ENCODE results near the gene VSTM4.

DNA sequence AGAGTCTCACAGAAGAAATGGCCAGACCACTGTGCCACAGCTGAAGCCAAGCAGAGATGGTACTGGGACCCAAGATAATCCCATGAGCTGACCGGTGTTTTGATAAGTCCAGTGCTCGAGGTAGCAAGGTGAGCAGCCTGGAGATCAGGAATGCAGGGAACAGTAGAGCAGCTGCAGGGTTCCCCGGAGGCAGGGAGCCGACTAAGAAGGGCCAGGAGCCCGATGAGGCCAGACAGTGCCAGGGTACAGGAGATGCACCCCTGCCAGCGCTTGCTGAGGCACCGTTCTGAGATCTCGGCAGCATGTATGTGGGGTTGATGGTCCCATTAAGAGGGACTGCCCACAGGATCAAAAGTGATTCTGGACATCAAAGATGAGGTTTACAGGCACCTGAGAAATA lies 47.1 kb downstream of the VSTM4 start:
- TF ChIP-seq, protein P1, sequence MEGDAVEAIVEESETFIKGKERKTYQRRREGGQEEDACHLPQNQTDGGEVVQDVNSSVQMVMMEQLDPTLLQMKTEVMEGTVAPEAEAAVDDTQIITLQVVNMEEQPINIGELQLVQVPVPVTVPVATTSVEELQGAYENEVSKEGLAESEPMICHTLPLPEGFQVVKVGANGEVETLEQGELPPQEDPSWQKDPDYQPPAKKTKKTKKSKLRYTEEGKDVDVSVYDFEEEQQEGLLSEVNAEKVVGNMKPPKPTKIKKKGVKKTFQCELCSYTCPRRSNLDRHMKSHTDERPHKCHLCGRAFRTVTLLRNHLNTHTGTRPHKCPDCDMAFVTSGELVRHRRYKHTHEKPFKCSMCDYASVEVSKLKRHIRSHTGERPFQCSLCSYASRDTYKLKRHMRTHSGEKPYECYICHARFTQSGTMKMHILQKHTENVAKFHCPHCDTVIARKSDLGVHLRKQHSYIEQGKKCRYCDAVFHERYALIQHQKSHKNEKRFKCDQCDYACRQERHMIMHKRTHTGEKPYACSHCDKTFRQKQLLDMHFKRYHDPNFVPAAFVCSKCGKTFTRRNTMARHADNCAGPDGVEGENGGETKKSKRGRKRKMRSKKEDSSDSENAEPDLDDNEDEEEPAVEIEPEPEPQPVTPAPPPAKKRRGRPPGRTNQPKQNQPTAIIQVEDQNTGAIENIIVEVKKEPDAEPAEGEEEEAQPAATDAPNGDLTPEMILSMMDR (IDR thresholded peaks at IDR 0.05), result no peak
- no peak for TF ChIP-seq POLR2A (IDR thresholded peaks at IDR 0.05)

All from suprapubic skin (tissue), 3 donors.